D341Med (cell line): ENCODE data around the gene KRTAP12-4.
"Not testable (repeated sequence)": the region's sequence is repeated elsewhere in the genome, so short reads cannot be mapped to it uniquely, and the experiment has no call there.

Experiments used
- DNase-seq: peaks from one replicate; pipeline ENCODE4 v3.0.0; 2012; ENCODE audit warnings: low spot score

KRTAP12-4 gene

GRCh38 chr21:44632067-44632466 lies 22.4 kb downstream of the KRTAP12-4 start:
- DNase-seq, result no peak

- no peak for DNase-seq
Measured at GRCh38 chr21:44630440-44630839, 24.0 kb downstream of the KRTAP12-4 start.

- no peak for DNase-seq
Measured at GRCh38 chr21:44628707-44629391, 25.6 kb downstream of the KRTAP12-4 start.

DNA sequence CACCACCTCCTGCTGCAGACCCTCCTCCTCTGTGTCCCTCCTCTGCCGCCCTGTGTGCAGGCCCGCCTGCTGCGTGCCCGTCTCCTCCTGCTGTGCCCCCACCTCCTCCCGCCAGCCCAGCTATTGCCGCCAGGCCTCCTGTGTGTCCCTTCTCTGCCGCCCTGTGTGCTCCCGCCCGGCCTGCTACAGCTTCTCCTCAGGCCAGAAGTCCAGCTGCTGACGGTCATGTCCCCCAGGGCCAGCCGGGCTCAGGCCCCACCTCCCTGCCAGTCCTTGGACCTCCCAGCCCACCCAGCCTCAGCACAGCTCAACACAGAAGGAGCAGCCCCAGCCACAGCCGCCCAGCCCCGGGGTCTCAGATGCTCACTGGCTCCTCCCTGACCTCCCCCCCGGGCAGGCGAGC lies 26.6 kb downstream of the KRTAP12-4 start:
- not testable (repeated sequence) for DNase-seq

DNA sequence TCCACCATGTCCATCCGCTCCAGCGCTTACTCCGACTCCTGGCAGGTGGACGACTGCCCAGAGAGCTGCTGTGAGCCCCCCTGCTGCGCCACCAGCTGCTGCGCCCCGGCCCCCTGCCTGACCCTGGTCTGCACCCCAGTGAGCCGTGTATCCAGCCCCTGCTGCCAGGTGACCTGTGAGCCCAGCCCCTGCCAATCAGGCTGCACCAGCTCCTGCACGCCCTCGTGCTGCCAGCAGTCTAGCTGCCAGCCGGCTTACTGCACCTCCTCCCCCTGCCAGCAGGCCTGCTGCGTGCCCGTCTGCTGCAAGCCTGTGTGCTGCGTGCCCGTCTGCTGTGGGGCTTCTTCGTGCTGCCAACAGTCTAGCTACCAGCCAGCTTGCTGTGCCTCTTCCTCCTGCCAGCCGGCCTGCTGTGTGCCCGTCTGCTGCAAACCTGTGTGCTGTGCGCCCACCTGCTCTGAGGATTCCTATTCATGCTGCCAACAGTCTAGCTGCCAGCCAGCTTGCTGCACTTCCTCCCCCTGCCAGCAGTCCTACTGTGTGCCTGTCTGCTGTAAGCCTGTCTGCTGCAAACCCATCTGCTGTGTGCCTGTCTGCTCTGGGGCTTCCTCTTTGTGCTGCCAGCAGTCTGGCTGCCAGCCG lies 27.2 kb downstream of the KRTAP12-4 start:
- not testable (repeated sequence) for DNase-seq

GRCh38 chr21:44626673-44627143 lies 27.8 kb downstream of the KRTAP12-4 start, which contains the start of gene KRTAP10-9:
TSS of gene KRTAP10-9 (plus strand) at chr21:44627093. CDS start at chr21:44627172, 79 bp downstream.
- no peak for DNase-seq

DNA sequence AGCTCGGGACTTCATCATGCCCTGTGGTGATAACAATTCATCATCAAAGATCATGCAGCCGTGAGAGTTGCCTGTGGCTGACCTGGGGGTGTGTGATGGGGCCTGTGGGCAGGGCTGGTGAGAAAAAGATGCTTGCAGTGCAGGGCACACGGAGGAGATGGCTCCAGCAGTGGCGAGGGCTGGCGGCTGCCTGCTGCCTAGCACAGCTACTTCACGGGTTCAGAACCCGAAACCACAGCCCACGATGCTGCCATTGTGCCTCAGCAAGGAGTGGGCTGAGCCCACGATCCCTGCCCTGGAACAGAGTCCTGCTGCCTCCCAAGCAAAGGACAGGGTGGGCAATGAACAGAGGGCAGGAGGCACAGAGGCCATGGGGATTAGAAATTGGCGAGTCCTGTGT lies 28.2 kb downstream of the KRTAP12-4 start:
- no peak for DNase-seq

DNA sequence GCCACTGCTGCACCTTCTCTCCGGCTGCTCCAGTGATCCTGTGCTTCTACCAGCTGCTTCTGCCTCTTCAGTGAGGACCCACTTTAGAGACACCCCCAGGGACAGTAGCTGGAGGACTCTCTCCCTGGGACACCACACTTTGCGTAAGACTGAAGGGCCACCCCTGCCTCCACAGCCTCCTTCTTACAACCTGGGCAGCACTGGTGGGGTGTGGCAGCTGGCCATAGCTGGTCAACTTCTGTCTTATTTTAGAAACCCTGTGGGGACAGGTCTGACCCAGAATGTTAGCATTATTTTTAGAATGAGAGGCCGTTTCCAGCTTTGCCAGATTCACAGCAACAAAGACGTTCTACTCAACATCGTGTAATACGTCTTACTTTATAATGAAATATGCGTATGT lies 28.7 kb downstream of the KRTAP12-4 start:
- DNase-seq, result no peak

DNA sequence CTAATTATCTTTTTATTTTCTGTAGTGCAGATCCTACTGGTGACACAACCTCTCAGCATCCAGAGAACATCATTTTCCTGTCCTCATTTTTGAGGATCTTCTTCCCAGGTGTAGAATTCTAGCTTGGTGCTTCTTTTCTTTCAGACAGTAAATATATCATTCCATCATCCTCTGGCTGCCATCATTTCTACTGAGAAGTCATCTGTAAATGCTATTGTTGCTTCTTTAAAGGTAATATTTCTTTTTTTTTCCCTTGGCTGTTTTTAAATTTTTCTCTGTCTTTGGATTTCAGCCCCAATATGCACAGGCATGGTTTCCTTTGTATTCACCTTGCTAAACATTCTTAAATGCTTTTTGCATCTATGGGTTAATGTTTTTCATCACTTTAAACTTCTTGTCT lies 30.9 kb downstream of the KRTAP12-4 start:
- no peak for DNase-seq

GRCh38 chr21:44619886-44620285 lies 34.6 kb downstream of the KRTAP12-4 start:
- no peak for DNase-seq

- no peak for DNase-seq
Measured at GRCh38 chr21:44618909-44619308, 35.5 kb downstream of the KRTAP12-4 start.

- no peak for DNase-seq
Measured at GRCh38 chr21:44618504-44618903, 36.0 kb downstream of the KRTAP12-4 start.

GRCh38 chr21:44617071-44617501 lies 37.4 kb downstream of the KRTAP12-4 start:
- DNase-seq, result no peak

- no peak for DNase-seq
Measured at GRCh38 chr21:44616591-44616926, 37.9 kb downstream of the KRTAP12-4 start.

DNA sequence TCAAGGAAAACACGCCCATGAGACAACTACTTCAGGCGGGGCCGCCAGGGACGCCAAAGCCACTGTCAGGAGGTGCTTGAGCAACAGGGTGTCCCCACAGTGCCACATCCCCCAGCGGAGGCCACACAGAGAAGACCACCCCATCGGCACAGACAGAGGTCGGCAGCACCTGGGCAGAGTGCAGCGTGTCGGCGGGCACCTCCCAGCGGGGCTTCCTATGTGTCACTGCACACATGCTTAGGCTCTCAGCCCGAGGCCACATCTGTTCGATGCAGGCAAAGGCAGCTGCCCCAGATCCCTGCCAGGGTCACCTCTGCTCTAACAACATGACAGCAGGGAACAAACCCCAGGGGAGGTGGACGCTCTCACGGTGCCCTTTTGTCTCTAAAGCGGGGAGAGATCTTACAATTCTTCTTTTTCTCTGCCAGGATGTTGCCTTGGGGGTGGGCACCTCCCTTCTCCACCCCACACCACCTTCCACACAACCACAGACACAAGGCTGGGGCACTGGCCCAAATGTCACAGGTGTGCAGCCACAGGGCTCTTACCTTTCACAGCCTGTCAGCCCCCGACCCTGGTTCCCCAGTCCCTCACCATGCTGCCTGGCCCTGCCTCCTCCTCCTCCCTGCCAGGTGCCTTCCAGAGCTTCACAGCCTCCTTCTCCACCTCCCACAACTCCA lies 38.4 kb downstream of the KRTAP12-4 start:
- no peak for DNase-seq

DNA sequence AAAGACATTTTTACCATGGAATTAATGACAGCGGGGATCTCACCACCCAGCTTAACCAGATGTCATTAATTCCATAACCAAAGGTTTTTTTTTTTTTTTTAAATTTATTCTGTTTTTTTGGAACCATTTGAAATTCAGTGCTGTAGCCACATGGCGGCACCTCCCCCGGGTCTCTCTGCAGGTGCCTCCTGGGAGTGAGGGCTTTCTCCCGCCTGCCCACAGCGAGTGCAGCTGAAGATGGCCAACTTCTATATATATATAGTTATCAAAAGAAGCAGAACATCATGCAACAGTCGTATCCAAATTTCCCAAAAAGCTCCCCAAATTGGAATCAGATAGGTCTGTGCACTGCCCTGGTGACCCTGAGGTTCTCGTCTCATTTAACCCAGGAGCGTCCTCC lies 39.0 kb downstream of the KRTAP12-4 start:
- no peak for DNase-seq

DNA sequence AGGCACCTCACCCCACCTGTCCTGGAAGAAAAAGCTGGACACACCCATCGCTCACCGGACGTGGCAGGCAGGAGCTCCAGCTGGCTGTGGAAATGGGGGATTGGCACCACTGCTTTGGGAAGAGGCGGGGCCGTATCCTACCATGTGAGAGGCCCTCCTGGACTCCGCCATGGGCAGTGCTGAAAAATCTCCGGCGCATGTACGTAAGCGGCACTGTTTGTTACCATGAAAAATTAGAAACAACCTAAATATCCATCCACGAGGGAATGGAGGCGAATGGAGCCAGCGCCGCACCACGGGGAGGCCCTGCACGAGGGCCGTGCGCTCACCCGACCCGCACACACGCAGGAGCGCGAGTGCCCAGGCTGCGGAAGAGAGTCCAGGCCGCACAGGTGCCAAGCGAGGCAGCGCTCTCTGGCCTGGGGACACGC lies 39.5 kb downstream of the KRTAP12-4 start:
- no peak for DNase-seq

DNA sequence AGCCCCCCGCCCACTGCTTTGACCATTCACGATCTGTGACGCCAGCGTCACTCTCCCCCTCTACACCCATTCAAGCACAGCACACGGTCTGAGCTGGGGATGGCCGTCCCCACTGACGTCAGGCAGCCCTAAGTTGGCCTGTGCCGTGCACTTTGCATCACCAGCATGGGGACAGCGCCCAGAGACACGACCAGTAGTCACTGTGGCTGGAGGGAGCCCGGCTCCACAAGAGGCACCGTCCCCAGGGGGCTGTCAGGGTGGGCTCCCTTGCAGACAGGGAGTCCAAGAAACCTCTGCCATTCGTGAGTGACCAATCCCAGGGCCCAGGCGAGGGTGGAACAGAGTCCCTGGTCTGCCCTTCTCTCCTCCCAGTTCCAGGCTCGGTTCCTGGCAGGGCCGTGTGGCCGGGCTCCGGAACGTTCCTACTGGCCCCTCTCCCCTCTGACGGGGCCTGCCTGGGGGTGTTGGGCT lies 40.3 kb downstream of the KRTAP12-4 start:
- no peak for DNase-seq

DNA sequence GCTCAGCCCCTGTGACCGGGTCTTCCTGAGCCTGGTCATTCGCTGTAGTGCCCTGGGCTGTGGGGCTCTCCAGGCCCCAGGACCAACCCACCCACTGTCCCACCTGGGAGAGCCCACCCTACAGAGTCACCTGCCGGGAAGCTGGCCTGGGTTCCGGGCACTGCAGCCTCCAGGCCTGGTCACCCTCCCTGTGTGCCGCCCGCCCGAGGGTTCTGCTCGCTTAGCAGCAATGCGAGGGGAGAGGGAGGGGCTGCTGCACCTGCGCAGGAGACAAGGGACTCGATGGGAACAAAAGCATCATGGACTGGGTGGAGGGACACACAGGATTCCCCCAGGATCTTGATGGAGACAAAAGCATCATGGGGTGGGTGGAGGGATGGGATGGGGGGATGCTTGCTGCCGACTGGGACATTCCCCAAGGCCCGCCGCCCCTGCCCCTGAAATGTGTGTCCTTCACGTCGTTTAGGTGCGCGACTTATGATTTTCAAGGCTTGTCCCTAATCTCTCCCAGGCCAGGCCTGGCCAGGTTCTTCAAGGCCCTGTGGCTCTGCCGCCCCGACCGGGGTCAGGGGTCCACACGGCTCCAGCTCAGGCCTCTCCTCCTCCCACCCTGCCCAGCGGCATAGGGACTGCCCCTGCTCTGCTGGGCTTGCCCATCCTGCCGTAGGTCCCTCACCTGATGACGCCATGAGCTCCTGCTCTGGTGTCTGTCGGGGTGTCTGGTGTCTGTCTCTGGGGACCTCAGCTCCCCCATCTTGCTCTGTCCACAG lies 40.9 kb downstream of the KRTAP12-4 start:
- DNase-seq, result no peak

- DNase-seq, result no peak
Measured at GRCh38 chr21:44612669-44613229, 41.7 kb downstream of the KRTAP12-4 start.

- DNase-seq, result no peak
Measured at GRCh38 chr21:44612029-44612486, 42.4 kb downstream of the KRTAP12-4 start, which contains the start of gene KRTAP10-8. TSS of gene KRTAP10-8 (plus strand) at chr21:44612079. CDS start at chr21:44612101, 22 bp downstream.

DNA sequence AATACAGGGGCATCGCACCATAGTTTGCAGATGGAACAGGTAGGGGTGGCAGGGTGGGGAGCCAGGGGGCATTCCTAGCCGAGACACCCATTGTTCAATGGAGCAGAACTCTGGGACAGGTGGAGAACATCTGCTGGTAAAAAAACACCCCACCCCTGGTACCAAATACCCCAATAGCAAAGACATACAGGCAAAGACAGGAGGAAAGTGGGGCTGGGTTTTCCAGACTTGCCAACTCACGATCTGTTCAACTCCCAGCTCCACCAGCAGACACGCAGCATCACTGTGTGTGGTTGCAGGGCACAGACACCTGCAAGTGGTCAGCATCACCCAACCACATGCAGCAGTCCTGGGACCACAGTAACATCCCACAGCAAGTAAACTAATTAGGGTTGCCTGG lies 42.9 kb downstream of the KRTAP12-4 start:
- DNase-seq, result no peak
